ENCODE measurements around the gene CCDC154.
A peak's percentile ranks its signal among the peaks of the same experiment; 100 is the strongest.

GRCh38 chr16:1428511-1428910 lies 15.8 kb downstream of the CCDC154 start:
- TF ChIP-seq CTCF (IDR thresholded peaks at IDR 0.05) (peak in 1 of 7 experiments; percentile 9), POLR2AphosphoS5 (IDR thresholded peaks at IDR 0.05) (no peak), EP300 (IDR thresholded peaks at IDR 0.05) (no peak)
